Activated CD4-positive, alpha-beta T cell treated with anti-CD3 and anti-CD28 coated beads, Interleukin-10, Interleukin-2, amounts not matched to agents 100 ng/mL and 50 ng/mL, durations not matched to agents 16 hours and 8 hours (primary cell): ENCODE measurements around the gene ATF7IP2.

Source experiments
- DNase-seq: peaks from one replicate; pipeline ENCODE4 v3.0.0-alpha.2; 2020

Gene ATF7IP2

DNA sequence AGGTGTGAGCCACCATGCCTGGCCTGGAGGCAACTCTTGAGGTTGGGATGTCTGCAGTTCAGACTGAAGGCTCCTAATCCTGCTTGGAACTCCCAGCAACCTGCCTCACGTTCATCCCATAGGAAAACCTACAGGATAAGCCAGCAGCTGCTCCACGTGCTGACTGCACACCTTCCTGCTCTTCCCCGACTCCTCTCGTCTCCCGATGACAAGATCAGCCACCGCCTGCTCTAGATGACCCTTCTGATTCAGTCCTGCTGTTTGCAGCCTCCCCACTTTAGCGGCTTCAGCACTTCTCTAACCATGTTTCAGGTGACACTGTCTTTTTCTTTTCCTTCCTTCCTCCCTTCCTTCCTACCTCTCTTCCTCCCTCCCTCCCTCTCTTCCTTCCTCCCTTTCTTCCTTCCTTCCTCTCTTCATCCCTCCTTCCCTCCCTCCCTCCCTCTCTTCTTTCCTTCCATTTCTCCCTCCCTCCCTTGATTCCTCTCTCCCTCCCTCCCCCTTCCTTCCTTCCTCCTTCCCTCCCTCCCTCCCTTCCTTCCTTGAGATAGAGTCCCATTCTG is 132.7 kb downstream of the ATF7IP2 start:
- no peak for DNase-seq

DNA sequence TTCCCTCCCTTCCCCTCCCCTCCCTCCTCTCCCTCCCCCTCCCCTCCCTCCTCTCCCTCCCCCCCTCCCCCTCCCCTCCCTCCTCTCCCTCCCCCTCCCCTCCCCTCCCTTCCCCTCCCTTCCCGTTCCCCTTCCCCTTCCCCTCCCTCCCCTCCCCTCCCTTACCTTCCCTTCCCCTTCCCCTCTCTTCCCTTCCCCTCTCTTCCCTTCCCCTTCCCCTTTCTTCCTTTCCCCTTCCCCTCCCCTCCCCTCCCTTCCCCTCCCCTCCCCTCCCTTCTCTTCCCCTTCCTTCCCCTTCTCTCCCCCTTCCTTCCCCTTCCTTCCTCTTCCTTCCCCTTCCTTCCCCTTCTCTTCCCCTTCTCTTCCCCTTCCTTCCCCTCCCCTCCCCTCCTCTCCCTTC is 133.4 kb downstream of the ATF7IP2 start:
- no peak for DNase-seq

DNA sequence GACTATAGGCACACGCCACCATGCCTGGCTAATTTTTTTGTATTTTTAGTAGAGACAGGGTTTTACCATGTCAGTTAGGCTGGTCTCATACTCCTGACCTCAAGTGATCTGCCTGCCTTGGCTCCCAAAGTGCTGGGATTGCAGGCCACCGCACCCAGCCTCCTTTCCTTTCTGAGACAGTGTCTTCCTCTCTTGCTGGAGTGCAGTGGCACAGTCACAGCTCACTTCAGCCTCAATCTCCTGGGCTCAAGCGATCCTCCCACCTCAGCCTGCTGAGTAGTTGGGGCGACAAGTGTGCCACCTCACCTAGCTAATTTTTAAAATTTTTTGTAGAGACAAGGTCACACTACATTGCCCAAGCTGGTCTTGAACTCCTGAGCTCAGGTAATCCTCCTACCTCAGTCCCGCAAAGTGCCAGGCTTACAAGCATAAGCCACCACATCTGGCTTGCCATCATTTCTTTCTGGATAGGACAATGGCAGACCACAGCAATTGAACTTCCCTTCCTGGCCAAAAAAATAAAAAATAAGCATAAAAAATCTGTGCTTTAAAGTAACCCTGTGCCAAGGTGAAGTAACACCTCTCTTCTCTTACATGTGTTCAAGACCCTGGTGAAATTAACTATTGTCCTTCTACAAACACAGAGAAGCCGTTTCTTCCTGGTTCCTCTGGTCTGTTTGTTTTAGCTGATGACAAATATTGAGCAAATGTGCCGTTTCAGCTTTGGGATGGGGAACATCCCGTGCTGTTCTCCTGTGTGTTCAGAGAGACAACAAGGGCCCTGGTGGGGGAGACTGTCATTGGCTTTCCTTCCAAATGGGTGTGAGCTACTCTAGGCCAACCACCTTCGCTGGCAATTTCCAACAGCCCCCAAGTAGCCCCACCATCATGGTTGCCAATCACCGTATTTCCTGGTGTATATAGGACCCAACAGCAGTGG is 134.3 kb downstream of the ATF7IP2 start:
- DNase-seq, result no peak

- no peak for DNase-seq
Measured at GRCh38 chr16:10520869-10521578, 135.2 kb downstream of the ATF7IP2 start.

DNA sequence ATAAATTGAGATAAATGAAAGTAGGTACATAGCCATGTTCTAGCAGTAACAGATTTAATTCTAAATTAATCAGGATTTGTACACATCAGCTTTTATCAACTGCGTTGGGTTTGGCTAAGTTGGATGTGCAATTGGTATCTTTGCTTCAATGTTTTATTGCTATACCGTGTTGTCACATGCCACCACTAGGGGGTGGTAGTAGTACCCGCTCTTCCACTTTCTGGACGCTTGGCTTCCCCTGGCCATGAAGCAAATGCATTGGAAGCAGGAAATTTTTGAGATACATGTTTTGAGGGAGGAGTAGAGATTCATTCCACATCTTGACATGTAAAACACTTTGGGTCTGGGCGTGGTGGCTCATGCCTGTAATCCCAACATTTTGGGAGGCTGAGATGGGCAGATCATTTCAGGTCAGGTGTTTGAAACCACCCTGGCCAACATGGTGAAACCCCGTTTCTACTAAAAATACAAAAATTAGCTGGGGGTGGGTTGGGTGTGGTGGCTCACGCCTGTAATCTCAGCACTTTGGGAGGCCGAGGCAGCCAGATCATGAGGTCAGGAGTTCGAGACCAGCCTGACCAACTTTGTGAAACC is 135.9 kb downstream of the ATF7IP2 start:
- DNase-seq, result peak; percentile 68

DNA sequence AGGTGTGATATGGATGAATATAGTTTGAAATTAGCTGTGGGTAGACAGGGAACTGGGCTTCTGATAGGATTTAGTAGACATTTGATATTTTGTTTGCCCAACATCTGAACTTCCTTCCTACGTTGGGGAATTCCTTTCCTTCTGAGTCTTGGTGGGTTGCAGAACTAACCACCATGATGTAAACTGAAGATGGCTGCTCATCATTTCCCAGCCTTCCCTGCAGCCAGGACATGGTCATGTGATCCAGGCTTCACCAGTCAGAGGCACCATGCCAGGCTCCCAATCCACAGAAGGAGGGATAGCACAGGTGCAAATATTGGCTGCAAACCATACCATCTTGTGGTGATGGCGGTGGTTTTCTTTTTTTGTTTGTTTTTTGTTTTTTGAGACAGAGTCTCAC is 137.1 kb downstream of the ATF7IP2 start:
- DNase-seq, result no peak

DNA sequence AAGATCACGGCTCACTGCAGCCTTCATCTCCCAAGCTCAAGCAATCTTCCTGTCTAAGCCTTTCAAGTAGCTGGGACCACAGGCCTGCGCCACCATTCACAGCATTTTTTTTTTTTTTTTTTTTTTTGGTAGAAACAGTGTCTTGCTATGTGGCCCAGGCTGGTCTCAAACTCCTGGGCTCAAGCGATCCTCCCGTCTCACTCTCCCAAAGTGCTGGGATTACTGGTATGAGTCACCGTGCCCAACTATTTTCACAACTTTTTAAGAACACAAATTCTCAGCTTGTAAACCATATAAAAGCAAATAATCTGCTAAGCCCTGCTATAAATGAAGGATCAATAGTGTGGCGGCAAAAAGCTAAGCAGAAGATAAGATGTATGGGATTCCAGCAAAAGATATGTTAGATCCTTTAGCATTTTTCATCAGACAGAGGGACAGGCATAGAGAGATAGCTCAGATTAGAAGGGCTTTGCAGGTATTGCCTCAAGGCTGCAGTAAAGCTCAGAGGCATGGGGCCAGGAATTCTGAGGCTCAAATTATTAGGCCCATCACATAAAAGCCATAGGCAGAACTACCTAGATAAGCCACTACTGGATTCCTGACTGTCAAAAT is 139.5 kb downstream of the ATF7IP2 start:
- no peak for DNase-seq

DNA sequence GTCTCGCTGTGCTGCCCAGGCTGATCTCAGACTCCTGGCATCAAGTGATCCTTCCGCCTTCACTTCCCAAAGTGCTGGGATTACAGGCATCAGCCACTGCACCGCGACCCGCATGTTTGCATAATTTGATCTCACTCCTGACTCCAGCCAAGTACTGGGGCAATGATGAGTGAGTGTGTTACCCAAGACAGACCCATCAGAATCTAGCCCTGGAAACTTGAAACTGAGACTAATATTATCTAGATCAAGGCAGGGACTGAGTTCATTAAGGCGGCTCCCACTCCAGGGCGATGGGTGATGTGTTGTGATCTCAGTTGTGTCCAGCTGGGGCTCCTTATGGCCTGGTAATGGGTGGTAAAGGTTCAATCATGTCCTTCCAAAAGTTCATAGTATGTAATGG is 141.1 kb downstream of the ATF7IP2 start:
- no peak for DNase-seq

GRCh38 chr16:10528635-10529034 is 142.8 kb downstream of the ATF7IP2 start:
- DNase-seq, result no peak

DNA sequence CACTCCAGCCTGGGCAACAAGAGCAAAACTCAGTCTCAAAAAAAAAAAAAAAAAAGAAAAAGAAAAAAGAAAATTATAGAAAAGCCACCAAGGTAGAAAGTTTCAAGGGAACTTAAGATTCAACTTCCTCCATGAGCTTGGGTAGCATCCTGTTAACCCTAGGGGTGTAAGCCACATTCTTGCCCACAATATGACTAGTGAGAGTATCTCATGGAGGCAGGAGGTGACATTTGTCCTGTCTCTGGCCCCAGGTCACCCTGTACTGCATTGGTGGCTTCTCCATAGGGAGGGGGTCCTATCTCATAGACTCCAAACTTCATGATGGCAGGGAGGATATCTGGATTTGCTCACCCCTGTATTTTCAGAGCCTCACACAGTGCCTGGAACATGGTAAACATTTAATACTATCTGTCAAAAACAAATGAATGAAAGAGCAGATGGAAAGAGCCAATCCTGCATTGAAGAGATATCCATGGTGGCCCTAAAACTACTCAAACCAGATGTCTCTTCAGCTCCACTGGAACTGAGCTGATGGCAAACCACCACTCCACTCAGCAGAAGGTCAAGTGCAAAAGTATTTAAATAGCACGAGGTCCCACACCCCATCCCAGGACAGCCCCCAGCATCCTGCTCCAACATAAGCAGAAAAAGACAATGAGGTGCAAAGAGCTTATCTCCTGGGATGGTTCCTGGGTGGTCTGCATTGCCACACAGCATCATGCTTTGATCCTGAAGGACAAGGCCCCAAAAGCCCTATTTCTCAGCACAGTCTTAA is 144.2 kb downstream of the ATF7IP2 start:
- DNase-seq, result no peak

GRCh38 chr16:10530685-10531084 is 144.8 kb downstream of the ATF7IP2 start:
- no peak for DNase-seq

DNA sequence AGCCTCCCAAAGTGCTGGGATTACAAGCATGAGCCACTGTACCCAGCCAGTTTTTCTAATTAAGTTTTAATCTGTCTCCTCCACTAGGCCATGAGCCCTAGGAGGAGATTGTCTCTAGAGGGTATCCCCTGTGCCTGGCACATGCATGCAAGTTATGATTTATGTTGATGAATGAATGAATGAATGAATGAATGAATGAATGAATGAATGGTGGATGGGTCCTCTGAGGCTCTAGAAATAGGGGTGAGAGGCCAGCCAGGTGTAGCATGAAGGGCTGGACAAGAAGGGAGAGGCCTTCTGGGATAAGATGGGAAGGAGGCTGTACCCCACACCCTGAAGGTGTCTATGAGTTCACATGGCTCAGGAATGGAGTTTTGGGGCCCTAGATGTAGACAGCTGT is 145.7 kb downstream of the ATF7IP2 start:
- DNase-seq, result no peak
